Erythroblast (primary cell): Measurements from ENCODE around the gene USP12.

Source experiments
- GATA1 ChIP-seq: IDR thresholded peaks from 2 replicates; pipeline ENCODE4 v1.6.1; 2011; ENCODE audit warnings: low read depth, mild to moderate bottlenecking, control low read depth, low read length, moderate library complexity
- POLR2A ChIP-seq: IDR thresholded peaks from 2 replicates; pipeline ENCODE4 v1.6.1; 2011; ENCODE audit warnings: mild to moderate bottlenecking, low read length

DNA sequence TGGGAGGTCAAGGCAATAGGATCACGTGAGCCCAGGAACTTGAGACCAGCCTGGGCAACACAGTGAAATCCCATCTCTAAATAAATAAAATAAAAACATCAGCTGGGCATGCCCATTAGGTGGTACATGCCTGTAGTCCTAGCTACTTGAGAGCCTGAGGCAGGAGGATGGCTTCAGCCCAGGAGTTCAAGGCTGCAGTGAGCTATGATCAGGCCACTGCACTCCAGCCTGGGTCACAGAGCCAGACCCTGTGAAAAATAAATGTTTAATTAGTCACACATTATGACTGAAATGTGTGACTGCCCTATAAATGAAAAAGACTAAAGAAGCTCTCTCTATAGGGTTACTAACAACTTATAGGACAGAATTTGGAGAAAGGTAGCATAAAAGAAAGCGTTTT, 37.7 kb downstream of the USP12 start:
- TF ChIP-seq POLR2A (no peak), GATA1 (no peak)
